ENCODE data around the gene SPART.
"Not testable (repeated sequence)": the region's sequence is repeated elsewhere in the genome, so short reads cannot be mapped to it uniquely, and the experiment has no call there.

SPART gene

GRCh38 chr13:36310417-36311108, 35.6 kb downstream of the SPART start:
- DNase-seq = no peak

- no peak for DNase-seq
Observed at GRCh38 chr13:36302289-36302688, 43.9 kb downstream of the SPART start.

- not testable (repeated sequence) for DNase-seq
Observed at GRCh38 chr13:36299469-36299868, 46.7 kb downstream of the SPART start.

GRCh38 chr13:36298535-36299068, 47.6 kb downstream of the SPART start:
- no peak for DNase-seq

- peak; percentile 42 for DNase-seq
Observed at GRCh38 chr13:36297366-36298338, 48.5 kb downstream of the SPART start, which contains the start of gene CCDC169. Gene CCDC169 (minus strand): TSS chr13:36297814. CDS start chr13:36297719, 95 bp downstream.

- no peak for DNase-seq
Observed at GRCh38 chr13:36294096-36294495, 52.1 kb downstream of the SPART start.

GRCh38 chr13:36293497-36293896, 52.7 kb downstream of the SPART start:
- DNase-seq = no peak

GRCh38 chr13:36288794-36289391, 57.3 kb downstream of the SPART start:
- DNase-seq = no peak

- DNase-seq = no peak
Observed at GRCh38 chr13:36286006-36286405, 60.2 kb downstream of the SPART start.

GRCh38 chr13:36282821-36283432, 63.3 kb downstream of the SPART start:
- DNase-seq = no peak

GRCh38 chr13:36275190-36276002, 70.8 kb downstream of the SPART start:
- peak; percentile 76 for DNase-seq

GRCh38 chr13:36273431-36273830, 72.8 kb downstream of the SPART start:
- no peak for DNase-seq

GRCh38 chr13:36261976-36262375, 84.2 kb downstream of the SPART start:
- DNase-seq = no peak

GRCh38 chr13:36261011-36261410, 85.2 kb downstream of the SPART start:
- no peak for DNase-seq

- no peak for DNase-seq
Observed at GRCh38 chr13:36259361-36260137, 86.6 kb downstream of the SPART start.

- no peak for DNase-seq
Observed at GRCh38 chr13:36258831-36259230, 87.4 kb downstream of the SPART start.
